Putamen (tissue), 1 donor: ENCODE data around the gene RPL23.
A peak's percentile ranks its signal among the peaks of the same experiment; 100 is the strongest.

ENCODE experiments used
- DNase-seq: peaks from one replicate; pipeline ENCODE4 v3.0.0-alpha.2; 2016; ENCODE audit warnings: low spot score

The RPL23 gene

DNA sequence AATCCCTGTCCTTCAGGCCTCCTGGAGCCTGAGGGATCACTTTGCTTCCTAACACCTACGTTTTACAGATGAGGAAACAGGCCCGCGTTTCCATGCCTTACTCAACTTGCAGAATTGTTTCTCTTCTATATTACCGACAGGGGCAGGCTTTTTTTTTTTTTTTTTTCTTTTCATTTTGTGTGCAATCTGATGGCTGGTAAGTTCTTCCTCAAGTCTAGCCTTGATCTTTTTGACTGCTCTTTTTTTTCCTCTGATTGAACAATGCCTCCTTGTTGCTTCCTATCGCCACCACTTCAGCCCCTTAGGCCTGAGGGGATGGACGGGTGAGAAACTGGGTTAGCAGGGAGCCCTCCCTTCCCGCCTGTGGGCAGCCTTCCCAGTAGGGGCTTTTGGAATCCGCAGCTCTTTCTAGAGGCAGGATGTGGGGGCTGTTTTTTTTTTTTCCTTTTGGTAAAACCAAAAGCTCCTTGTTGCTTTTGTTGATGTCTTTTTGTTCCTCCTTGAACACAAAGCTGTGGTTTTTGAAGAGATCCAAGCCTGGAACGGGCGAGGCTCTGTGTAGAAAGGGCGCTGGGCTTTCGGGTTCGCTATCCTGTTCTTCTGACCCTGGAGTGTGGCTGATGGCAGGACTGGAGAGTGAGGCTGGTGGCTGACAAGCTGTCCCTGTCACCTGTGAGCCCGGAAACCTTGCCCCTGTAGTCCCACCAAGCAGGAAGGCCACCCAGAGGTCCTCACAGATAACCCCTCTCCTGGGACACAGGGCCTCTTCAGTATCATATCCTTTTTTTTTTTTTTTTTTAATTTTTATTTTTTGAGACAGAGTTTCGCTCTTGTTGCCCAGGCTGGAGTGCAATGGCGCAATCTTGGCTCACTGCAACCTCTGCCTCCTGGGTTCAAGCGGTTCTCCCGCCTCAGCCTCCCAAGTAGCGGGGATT is 30.3 kb upstream of the RPL23 start:
- no peak for DNase-seq

DNA sequence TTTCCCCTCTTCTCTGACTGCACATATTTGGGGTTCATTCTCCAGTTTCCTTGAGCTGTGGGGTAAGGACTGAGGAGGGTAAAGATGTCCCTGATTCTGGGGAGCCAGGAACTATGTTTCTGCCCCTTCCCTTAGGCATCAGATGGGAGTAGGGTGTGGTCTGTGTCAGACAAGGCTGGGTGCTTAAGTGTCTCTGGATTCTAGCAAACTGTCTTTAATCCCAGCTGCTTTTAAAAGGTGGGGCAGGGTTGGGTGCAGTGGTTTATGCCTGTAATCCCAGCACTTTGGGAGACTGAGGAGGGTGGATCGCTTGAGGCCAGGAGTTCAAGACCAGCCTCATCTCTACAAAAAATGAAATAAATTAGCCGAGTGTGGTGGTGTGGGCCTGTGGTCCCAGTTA is 29.3 kb upstream of the RPL23 start:
- DNase-seq, result no peak

DNA sequence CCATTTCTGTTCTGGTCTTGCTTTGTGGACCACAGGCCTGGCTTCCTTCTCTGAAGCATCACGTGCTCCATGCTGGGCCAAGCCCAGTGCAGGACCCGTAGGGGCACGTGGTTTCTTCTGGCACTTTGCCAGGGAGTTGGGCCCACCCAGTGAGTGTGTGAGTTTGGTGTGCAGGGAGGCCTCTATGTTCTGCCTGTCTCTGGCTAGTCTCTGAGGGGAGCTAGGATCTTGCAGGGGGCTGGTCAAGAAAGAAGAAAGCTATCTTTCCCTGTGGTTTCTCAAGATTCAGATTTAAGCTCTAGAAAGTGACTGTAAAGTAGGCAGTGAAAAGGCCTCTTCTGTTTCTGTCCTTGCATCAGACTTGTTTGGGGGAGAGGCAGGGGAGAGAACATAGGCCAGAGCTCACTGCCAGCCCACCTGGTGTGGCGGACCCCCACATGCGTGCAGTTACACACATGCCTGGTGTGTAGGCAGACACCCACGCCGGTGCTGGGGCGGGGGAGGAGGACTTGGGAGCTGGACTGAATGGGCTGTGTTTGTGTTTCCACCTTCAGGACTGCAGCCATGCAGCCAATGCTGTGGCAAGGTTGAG is 28.2 kb upstream of the RPL23 start:
- no peak for DNase-seq

DNA sequence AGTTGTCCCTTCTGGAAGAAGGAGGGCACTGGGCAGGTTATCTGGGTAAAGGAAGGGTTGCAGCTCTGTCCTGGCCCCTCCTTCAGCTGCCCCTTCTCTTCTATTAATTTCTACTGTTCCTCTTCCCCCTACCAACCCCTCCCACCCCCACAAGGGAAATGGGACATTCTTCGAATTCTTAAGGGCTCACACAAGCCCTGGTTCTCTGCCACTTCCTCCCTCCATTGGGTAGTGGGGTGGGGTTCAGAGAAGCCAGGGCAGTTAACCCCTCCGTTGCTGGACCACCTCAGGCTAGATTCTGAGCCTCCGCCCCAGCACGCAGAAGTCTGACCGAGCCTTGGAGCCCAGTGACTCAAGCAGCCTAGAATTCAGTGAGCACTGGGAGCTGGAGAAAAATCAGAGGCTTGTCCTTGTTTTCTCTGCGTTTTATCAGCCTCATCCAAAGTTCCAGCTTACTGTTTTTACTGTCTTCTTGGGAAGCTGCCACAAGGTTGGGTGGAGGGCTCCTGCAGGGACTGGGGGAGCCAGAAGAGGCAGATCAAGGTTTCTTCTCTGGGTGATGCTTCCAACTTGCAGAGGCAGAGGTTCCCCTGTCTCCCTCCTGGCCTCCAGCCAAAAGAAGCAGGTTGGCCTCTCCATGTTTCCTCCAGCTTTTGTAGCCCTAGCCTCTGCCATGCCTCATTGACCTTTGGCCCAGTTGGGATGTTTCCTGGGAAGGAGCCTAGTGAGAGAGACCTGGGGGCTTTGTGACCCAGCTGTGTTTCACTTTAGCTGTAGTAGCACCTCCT is 26.6 kb upstream of the RPL23 start:
- DNase-seq, result no peak

DNA sequence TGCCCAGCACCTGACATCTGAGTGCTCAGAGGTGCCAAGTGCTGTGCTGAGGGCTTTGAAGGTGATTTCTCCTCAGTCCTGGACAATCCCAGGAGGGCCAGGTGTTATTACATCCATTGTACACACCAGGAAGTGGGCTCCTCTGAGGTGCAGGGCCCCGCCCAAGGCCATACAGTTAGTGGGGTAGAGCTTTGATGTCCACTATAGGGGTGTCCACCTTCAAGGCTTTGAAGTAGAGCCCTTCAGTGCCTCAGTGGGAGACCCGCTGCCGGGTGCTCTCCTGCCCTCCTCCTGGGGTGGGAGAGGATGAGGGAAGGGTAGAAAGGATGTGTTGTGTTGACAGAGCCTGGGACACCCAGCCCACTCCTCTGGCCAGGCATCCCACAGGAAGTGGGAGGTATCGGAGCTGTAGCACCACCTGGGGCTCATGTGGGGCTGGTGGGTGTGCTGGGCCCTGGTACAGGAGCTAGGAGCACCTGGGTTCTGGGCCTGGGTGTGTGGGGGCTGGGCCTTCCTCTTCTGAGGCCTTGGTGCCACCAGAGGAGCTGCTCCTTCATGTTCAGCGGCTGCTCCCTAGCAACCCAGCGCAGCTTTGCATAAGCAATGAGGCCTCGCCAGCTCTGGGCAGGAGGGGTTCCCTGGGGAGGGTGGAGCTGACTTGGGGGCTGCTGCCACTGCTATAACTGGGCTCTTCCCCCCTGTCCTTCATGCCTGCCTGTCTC is 23.8 kb upstream of the RPL23 start:
- no peak for DNase-seq

DNA sequence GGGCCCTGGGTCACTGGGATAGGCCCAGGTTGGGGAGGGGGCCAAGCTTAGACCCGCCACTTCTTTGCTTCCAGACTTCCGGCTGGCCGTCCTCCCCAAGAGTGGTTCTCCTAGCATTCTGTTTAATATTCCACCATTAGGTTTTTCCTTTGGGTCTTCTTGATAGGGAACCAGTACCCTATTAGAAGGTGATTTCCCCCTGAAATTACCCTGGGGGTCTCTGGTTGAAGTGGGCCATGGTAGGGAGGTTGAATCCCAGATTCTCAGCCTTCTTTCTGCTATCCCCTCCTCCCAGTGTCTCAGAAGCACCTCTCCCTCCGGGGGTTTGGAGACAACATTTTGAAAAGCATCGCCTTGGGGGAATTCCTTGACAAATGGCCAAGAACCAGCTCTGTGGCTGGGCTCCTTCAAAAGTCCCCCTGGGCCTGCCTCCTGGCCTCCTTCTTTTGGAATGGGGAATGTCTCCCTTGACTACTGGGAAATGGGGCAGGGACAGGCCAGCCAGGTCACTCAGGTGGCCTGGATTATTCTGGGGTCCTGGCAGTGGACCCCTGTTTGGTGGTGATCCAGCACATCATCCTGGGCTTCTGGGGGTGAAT is 22.1 kb upstream of the RPL23 start:
- DNase-seq, result no peak

DNA sequence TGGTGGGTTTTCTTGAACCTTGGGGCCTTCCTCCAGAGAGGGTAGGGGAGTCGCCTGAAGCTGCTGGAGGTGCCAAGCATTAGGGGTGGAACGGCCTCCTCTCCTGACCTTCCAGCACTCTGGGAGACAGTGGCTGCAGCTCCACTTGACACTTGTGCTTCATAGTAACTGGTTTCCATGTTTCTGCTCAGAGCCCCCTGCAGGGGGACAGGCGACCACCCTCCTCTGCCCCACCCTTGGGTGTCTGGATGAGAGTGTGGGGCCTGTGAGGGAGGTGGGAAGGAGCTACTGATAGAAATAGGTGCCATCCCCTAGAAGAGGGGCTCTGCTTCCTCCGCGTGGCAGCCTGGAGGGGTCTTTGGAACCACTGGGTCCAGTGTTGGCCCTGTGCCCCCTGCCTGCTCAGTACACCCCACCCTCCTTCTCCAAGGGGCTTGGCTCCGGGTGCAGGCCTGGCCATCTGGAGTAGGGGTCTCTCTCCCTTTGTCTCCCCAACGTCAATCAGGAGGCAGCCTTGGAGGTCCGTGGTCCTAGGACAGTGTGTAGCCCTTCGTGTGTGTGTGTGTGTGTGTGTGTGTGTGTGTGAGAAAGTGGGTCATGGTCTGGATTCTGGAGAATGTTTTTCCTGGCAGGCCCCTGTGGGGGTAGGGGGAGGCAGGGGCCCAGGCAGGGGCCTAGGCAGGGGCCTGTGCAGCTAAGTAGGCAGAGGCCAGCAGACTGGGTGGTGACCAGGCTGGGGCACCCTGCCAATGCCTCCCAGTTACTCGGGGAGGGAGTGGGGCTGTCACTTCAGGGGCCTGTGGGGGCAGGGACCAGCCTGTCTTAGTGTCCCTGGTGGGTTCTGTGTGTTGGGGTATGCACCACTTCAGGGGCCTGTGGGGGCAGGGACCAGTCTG is 21.2 kb upstream of the RPL23 start:
- no peak for DNase-seq

DNA sequence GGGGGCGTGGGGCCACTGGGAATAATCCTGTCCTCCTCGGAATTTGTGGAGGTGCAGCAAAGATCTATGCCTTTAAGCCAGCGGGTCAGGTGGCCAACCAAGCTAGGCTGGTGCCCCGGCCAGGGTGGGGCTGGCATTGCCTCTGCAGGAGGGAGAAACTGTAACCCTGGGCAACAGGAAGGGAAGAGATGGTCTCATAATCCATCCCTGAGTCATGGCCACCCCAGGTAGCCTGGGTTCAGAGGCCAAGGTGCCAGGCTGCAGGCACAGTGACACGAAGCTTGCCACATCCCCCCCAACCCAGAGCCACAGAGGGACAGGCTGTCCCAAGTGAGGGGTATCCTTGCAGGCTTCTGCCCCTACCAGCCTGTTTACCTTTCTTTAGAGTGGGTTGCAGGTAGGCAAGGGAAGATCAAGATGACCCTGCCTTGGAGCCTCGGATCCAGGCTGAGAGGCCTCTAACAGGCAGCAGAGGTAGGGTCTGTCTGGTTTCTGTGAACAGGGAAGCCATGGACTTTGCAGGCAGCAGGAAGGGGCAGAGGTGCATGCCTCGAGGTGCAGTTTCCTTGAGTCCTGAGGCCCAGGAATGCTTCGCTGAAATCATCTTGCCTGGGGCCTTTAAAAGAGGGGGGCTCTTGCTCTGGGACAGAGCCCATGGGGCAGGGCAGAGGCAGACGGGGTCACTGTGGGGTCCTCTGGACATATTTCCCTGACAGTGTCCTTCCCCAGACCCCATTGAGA is 20.3 kb upstream of the RPL23 start:
- DNase-seq, result no peak

DNA sequence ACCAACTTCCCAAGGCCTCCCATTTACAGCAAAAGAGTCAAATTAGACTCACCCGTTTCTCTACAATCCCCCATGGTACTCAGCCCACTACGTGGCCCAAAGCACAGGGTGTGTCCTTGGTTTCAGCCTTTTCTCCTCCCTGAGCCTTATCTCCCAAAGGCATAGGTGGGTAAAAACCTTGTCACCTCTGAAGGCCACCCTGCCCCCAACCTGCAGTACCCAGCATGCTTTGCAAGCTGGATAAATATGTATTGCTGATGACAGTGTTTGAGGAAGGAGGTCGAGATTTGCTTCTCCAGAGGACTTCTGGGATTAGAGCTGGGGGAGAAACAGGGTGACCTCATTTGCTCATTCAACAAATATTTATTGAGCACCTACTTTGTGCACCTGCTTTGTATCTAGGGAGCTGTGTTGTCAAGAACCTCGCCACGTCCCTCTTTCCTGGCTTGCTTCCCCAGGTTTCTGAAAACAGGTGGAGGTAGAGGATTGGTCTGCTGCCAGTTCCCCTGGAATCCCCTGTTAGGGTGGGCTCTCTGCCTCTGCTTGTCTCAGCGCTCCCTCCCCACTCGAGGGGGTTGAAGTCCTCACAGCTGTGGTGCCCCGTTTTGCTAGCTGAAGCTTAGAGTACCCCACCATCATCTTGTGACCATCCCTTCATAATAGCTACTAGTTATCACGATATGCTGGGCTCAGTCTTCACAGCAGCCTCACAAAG is 19.3 kb upstream of the RPL23 start:
- DNase-seq, result no peak

DNA sequence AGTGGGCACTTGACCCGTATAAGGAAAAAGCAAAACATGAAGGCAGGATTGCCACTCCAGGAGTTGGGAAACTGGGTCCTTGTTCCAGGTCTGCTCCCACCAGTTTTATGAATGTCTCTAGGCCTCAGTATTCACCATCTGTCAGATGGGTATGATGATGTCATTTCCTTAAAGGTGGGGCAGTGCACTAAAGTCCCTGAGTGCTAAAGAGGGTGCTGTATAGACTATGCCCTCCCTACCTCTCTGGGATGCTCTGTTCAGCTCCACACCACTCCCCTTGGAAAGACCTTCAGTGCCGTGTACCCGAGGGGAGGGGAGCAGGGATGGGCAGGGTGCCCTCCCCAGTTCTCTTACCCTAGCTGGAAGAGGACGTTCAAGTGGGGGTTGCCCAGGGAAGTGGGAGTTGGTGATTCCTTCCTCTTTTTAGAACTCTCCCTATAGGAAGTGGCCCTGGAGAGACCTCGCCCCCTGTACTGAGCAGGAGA is 18.5 kb upstream of the RPL23 start:
- no peak for DNase-seq

DNA sequence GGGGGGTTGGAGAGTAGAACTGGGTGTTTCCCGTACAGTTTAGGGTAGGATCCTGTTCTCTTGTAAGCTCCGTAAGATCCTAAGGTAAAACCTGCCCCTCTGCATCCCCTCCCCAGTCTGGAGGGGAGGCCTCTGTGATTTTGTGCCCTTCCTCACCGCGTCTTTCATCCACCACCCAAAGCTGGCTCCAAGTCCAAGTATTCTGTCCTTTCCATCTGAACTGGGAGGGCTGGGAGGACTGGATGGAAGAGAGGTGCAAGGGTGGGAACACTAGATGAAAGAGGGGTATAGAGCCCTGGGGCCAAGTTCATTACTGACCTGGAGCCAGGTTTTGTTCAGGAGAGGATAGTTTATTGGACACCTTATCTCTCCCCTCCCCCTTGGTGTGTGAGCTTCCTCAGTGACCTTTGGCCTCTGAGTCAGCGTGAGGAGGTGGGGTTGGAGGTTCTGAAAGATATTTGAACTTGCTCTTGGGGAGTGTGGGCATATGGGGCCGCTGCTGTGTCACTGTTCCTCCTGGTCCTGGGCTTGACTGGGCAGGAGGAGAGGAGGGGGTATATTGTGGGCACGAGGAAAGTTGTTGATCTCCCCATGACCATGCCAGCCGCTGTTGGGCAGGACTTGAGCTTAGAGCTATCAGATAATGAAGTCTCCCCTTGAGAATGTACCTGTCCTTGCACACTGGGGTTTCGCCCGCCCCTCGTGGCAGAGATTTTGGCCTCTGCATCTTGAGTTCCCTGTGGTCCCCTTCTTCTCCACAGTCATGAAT is 17.9 kb upstream of the RPL23 start:
- DNase-seq, result peak; percentile 29

DNA sequence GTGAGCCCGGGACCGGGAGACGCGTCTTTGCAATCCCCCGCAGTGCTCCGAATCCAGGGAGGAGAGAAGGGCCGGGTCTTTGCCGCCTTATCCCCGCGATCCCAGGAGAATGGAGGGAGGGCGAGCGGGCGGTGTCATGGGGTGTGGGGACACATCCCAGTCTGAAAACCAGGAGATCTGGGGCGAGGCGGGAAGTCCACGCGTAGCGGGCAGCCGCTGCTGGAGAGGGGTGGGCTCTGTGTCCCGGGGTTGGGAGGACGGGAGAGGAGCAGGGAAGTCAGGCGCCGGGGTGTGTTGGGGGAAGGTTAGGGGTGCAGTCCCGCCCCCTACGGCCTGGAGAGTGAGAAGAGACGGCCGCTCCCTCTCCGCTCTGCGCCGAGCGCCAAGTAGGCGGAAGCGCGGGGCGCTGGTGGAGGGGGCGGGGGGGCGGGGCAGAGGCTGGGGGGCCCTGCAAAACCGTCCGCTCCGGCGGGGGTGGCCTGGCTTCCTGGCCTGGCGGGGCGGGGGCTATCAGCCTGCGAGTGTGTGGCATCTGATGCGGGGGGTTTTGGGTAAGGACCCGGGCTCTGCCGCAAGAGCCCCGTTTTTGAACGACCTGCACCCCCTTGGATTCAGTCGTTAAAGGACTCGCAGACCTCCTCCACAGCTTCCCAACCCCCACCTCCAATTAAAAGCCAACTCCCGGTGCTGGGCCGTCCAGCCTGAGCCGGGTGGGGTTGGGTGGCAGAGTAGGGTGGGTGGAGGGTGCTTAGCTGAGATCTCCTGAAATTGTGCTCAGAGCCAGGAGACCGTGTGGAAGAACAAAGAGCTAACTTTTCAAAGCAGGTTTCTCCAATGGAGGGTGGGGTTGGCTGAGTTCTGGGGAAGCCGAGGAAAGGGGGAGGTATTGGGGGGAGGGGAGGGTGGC is 17.0 kb upstream of the RPL23 start:
- no peak for DNase-seq

DNA sequence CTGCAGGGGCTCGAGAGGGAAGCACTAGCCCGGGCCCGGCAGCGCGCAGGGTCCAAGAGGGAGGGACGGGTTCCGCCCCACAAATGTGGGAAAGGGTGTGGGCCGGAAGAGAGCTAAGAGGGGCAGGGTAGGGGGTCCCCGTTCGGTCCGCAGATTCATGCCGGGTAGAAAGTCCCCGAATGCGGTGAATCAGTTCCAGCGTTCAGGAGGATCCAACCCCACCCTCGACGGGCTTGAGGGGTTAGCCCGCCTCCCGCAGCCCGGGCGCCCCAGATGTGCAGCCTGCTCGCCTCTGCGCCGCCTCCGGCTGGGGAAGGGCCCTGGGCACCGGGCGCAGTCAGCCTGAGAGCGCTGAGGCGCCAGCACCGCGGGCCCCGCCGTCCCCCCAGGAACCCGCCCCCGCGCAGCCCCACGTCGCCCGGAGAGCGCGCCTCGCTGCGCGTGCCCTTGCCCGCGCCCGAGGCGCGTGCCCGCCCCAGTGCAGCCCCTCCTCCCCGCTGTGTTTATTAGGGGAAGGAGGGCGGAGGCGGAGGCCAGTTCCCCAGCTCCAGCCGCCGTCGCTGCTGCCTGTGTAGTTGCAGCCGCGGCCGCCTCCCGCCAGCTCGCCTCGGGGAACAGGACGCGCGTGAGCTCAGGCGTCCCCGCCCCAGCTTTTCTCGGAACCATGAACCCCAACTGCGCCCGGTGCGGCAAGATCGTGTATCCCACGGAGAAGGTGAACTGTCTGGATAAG is 16.2 kb upstream of the RPL23 start, which contains the start of gene LASP1:
LASP1 (plus strand) TSS at position 533 of the 733 bp plus-strand sequence; CDS start at position 665, 132 bp downstream.
- peak; percentile 89 for DNase-seq

DNA sequence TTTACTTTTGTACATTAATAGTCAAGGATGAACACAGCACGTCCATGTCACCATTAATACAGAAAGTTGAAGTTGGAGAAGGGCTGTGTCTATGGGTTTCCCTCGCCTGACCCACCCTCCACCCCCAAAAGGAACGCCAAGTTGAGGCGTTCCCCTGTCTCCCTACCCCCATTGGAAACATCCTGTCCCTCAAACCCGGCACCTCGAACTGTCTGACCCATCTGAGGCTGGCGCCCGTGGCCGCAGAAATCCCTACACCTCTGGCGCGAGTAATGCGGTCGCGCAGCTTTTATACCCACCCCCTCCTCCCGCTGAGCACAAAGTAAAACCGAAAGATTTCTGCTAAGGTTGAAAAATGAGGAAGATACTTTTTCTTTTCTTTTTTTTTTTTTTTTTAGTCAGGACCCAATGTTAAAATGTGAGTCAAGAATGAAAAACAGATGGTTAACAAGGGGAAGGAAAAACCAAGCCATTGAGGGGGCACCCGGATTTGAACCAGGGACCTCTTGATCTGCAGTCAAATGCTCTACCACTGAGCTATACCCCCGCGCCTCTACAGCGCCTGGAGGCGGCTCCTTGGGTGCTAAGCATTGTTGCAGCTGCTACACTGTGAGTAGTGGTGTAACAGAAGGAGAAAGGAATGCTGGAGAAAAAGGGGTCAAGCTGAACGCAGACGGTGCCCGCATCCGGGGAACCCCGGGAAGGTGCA is 15.4 kb upstream of the RPL23 start:
- peak; percentile 90 for DNase-seq

DNA sequence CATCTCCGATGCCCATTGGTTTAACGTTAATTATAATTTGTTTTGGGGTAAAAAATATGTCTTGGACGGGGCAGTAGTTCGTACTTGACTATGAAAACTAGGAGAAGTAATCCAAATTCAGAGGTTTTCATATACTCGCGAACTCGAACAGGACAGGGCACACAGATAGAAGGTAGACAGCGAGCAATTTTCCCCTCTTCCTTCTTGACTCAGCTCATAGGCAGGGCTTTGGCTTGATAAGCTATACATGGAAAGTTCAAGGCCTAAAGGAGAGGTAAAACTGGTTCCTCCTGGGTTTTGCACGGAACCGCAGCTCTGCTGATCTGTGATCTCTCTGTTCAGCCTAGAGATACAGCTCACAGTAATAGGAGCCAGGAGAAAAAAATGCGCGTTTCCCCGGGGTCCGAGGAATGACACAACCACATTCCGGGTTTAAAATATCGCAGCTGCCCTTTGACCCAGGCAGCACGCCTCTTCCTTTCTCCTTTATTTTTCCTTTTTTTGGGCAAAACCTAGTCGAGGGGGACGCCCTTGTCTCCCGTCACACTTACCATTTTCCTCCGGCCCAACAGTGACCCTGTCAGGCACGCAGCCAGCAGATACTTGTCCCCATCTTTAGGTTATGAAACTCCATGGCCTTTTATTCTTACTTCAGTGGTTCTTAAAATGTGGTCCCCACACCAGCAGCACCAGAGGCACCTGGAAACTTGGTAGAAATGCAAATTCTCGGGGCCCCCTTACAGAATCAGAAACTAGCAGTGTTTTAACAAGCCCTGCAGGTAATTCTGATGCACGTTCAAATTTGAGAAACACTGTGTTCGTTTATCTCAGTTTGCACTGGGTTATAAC is 14.7 kb upstream of the RPL23 start:
- peak; percentile 44 for DNase-seq
